HG02678 (cell line): ENCODE results near the gene MYL2.

Source experiments
- ATAC-seq: cut with Tn5 transposase; IDR thresholded peaks from one replicate; pipeline ENCODE4 v1.9.1; 2021; ENCODE audit warnings: mild to moderate bottlenecking, moderate library complexity; ENCODE audit not compliant: unreplicated experiment

The MYL2 gene

DNA sequence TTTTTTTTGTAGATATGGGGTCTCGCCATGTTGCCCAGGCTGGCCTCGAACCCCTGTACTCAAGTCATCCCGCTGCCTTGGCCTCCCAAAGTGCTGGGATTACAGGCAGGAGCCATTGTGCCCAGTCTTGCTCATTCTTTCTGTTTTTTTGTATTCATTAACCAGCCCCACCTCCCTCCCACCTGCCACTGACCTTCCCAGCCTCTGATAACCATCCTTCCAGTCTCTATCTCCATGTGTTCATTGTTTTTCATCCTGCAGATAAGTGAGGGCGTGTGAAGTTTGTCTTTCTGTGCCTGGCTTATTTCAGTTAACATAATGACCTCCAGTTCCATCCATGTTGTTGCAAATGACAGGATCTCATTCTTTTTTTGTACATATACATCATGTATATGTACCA, 19.0 kb downstream of the MYL2 start:
- ATAC-seq = no peak

DNA sequence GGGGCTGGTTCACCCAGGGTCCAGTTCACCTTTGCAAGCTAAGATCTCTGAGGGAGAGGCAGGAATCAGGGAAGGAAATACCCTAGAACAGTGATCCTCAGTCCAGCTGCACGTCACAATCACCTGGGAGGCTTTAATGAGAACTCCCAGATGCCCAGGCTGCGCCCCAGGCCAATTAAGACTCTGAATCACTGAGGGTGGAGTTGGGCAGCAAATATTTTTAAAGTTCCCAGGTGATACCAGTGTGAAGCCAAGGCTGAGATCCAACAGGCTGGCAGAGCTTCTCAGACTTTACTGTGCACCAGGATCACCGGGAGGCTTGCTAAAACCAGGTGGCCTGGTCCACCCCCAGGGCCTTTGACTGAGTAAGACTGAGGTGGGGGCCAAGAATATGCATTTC, 23.8 kb downstream of the MYL2 start:
- no peak for ATAC-seq

DNA sequence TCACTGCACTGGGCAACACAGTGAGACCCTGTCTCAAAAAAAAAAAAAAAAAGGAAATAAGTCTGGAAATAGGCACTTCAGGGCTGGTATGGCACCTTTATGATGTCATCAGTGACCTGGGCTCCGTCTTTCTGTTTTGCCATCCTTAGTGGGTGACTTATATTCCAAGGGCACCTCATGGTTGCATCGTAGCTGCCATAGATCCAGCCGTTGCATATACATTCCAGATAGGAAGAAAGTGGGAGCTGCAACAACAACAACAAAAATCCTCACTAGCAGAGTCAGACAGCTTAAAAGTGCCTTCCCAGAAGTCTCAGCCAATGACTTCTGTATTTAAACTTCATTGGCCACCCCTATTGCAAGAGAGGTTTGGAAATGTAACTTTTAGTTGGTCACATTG, 26.4 kb downstream of the MYL2 start:
- no peak for ATAC-seq

DNA sequence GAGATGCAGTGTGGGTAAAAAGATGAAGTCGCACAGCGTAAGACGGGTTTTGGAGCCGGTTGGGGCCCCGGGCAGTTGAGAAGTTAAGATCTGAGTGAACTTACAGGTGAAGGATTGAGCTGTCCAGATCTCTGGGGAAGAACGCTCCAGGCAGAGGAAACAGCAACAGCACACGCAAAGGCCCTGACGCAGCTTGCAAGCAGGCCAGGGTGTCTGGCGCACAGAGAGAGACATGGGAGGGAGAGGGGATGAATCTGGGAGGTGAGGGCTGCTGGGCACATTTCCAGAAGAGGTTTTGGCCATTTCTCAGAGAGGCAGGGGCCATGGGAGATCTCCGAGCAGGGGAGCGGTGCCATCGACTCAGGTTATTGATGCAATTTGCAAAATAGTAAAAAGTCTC, 31.0 kb downstream of the MYL2 start:
- ATAC-seq = no peak

DNA sequence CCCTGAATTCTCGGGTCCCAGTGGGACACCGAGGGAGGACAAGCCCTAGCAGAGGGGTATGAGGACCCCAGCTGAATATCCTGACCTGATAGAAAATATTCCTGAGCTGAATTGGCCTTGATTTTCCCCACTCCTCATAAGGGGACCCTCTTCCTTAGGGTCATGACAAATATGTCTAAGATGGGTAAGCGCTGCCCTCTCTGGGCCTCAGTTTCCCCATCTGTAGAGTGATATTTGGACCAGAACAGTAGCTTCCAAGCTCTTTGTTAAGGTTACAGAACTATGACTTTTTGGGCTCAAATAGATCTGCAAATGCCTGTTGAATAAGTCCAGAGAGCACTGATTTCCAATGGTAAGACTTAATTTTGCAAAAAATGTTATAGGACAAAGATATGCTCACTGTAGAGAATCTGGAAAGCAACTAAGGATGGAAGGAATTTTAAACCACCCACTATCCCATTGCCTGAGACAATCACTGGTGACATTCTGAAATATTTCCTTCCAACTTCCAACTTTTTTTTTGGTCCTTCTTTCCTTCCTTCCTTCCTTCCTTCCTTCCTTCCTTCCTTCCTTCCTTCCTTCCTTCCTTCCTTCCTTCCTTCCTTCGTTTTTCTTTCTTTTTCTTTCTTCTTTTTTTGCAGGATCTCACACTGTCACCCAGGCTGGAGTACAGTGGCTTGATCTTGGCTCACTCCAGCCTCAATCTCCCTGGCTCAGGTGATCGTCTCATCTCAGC, 32.0 kb downstream of the MYL2 start:
- ATAC-seq = no peak

DNA sequence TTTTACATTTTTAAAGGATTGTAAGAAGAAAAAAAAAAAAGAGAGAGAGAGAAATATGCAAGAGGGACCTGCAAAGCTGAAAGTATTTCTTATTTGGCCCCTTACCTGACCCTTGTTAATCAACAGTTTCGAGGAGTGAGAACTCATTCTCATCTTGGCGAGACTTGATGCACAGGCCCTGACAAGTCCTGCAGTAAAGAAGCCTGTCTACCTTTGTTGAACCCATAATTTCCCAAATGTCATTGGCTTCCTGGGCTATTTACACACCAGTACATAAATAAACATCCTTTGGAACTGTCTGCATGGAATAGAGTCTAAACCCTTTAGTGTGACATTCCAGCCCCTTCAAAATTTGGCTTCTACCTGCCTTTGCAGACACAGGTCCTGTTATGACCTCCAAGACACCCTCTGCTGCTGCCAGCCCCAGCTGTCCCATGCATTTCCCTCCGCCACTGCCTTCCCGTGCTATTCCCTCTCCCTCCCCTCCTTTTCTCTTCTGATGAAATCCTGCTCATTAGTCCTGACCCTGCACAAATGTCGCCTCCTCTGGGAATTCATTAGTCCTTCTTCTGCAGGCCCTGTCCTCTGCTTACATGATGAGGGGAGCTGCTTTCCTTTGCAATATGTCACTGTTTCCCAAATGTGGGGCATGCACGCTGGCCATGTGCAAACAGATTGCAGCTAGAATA, 35.1 kb downstream of the MYL2 start:
- no peak for ATAC-seq

DNA sequence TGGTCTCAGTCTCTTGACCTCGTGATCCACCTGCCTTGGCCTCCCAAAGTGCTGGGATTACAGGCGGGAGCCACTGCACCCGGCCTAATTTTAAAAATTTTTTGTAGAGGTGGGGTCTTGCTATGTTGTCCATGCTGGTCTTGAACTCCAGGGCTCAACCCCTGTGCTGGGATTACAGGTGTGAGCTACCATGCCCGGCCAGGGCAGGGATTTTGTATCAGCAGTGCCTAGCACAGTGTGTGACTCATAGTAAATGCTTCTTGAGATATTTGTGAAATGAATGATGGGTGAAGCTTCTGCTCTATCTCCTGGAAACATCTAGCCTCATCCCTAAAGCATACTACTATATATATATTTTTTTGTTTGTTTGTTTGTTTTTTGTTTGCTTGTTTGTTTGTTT, 37.1 kb downstream of the MYL2 start:
- no peak for ATAC-seq

DNA sequence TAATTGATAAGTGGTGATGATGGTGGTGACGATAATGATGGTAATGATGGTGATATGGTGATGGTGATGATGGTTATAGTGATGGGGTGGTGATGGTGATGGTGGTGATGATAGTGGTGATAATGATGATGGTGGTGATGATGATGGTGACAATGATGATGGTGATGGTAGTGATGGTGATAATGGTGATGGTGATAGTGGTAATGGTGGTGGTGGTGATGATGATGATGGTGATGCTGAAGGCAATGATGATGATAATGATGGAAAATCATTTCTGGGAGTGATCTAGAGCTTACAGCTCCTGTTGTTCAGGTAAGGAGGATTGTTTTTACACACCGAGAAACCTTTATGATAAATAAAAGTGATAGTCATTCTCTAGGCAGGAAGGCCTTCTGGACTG, 39.7 kb downstream of the MYL2 start:
- ATAC-seq = no peak

DNA sequence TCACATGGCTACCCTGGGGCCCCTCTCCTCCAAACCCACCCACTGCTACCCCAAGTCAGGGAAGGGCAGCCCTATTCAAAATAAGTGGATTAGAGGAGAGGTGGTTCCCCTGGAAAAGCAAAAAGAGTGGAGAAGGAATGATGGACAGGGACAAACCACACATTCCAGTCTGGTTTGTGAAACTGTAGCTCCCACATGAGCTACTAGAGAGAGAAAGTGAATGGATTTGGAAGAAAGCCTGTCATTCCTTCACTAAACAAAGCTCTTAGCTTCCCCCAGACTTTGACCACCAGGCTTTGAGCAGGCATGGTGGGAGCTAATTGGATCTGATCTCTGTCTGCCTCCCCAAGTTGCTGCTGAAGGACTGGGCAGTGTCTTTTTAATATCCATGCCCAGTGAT, 45.6 kb downstream of the MYL2 start:
- no peak for ATAC-seq

DNA sequence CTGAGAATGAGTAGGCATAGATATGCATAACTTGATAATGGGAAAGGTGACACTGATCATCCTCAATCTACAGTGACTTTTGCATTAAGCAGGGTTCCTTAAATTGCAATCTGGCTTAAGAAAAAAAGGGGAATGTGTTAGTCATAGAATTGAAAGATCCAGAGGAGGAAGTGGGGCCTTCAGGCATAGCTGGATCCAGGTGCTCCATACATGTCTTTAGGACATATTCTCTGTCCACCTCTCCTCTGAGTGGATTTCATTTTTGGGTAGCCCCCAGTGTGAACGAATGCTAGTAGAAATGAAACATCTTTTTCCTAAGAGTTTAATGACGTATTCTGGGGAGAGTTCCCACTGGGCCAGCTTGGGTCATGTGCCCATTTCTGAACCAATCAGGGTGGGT, 46.0 kb downstream of the MYL2 start:
- no peak for ATAC-seq

DNA sequence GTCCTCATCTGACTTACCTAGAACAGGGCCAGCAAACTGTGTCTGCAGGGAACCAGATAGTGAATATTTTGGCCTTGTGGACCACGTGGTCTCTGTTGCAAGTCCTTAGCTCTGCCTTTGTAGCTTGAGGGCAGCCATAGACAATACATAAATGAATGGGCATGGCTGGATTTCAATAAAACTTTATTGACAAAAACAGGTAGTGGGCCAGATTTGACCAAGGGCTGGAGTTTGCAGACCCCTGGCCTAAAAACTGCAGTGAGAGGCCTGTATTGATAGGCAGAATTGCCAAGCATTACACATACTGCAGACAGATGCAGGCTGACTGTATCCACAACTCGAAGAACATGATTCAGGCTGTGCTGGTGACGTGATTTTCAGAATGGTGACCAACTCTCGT, 48.3 kb downstream of the MYL2 start:
- no peak for ATAC-seq

DNA sequence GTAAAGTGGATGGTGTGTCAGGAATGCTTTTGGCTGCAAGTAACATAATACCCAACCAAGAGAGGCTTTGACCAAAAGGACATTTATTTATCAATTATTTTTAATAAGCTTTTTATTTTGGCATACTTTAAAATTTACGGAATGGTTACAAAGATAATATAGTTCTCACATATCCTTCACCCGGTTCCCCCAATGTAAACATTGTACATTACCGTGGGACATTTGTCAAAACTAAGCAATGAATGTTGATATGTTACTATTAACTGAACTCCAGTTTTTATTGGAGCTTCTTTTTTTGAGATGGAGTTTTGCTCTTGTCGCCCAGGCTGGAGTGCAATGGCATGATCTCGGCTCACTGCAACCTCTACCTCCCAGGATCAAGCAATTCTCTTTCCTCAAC, 50.6 kb downstream of the MYL2 start:
- ATAC-seq = no peak

DNA sequence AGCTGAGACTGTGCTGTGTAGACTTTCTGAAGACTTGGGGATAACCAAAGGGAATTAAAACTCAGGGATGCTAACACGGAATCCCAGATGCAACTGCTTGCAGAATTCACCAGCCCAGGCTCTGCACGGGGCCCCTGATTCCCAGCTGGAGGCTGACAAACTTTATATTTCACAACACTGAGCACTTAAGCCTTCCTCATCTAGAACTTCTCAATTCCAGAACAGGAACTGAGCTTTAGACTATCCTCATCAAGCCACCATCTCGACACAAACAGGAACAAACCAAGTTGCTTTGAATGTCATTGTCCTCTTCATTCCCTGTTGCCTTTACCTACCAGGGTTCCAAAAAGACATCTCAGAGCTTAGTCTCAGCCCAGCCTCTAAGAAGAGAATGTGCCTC, 51.4 kb downstream of the MYL2 start:
- no peak for ATAC-seq

DNA sequence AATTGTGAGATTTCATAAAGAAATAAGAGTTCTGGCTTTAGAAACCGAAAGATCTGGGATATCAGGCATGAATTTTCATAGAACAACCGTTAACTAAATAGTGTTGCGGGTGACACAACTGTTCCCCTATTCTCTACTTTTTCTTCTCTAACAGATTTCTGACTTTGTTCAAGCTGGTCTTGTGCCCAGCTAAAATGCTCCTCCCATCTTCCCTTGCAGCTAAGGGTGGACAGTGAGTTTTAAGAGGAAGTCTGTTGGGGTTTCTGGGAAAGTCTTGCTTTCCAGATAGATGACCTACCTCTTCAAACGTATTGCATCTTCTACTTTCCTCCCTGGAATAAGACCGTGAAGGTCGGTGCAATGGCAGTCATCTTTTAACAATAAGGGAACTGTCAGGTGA, 54.9 kb downstream of the MYL2 start:
- no peak for ATAC-seq

DNA sequence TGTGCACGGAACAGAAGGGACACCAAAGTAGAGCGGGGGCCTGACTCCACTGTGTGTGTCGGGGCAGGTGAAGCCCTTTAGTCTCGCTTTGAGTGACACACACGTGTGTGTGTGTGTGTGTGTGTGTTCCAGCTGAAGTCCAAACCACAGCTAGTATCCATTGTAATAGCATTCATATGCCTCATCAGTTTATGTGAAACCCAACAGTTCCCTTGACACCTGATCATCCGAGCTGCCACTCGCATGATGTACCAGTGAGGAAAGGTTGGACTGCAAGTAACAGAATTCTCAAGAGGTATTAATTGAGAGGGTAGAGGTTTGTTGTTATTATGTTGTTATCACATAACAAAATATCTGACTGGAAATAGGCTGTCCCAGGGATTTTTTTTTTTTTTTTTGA, 57.2 kb downstream of the MYL2 start:
- ATAC-seq = no peak

DNA sequence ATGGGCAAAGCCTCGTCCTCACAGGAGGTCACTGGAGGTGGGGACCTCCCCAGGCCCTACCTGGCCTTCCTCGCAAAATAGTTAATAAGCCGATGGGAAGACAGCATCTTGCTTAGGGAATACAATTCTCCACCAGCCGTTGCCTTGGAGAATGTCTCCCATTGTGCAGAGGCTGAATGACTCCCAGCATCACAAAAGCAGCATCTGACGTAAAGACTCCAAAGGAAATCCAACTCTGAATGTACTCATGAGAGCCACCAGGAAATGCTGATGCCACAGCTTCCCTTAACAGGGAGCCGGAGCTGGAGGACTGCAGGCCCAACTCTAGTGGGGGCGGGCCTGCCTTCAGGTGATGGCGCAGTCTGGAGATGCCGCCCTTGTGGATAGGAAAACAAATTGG, 58.0 kb downstream of the MYL2 start:
- ATAC-seq = no peak

DNA sequence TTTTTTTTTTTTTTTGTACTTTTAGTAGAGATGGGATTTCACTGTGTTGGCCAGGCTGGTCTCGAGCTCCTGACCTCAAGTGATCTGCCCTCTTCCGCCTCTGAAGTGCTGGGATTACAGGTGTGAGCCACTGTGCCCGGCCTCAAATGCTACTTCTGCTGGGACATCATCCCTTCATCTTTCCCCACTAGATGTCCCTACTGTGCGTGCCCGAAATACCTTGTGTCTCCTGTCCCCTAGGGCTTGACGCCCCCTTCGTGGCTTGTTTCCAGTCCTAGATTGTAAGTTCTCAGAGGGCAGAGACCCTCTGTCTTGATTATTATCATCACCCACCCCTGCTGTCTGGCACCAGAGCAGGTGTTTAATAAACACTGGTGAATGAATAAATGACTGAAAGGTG, 58.6 kb downstream of the MYL2 start:
- no peak for ATAC-seq
